Gastroesophageal sphincter (tissue), 3 donors: ENCODE data around the gene C7orf33.

Experiments
- CTCF ChIP-seq, 4 experiments: fragments of 200-600 bp in 2 of 4; fragments of 450-650 bp in 2 of 4; sonication (generic) in 1 of 4; IDR thresholded peaks; one replicate each; pipeline ENCODE4 v1.5.1; 2017 to 2019; ENCODE audit warnings: antibody characterized with exemption in 4 of 4, mild to moderate bottlenecking in 2 of 4, moderate library complexity in 2 of 4
- POLR2A ChIP-seq, 2 donors: fragments of 450-650 bp; IDR thresholded peaks; one replicate each; pipeline ENCODE4 v1.6.1; 2017; ENCODE audit warnings: antibody characterized with exemption in 2 of 2, mild to moderate bottlenecking in 2 of 2, moderate library complexity in 1 of 2
- POLR2AphosphoS5 ChIP-seq: sonication (generic); formaldehyde crosslinking; IDR thresholded peaks from one replicate; pipeline ENCODE4 v1.6.1; 2017; ENCODE audit warnings: antibody characterized with exemption

- TF ChIP-seq CTCF (IDR thresholded peaks at IDR 0.05): no peak
- TF ChIP-seq POLR2A (IDR thresholded peaks at IDR 0.05): no peak
- TF ChIP-seq POLR2AphosphoS5: no peak
These were observed 20.1 kb upstream of the C7orf33 start for GRCh38 chr7:148570510-148570909.
